Esophagus (tissue), 2 donors: ENCODE results near the gene ARHGAP26. TPM values are rescaled to one million over a fixed set of nuclear protein-coding genes. Genes with fewer than 3 reads are reported as not detected.

Source experiments
- H3K27ac ChIP-seq, 2 donors: one replicate each; pipeline ENCODE4 v1.5.1; 2013; ENCODE audit warnings: low read depth in 2 of 2, mild to moderate bottlenecking in 2 of 2, inconsistent platforms in 1 of 2, low read length in 1 of 2, moderate library complexity in 1 of 2
- H3K27me3 ChIP-seq, 2 donors: one replicate each; pipeline ENCODE4 v1.6.1; 2013; ENCODE audit warnings: low read length in 2 of 2, control low read depth in 1 of 2, mild to moderate bottlenecking in 1 of 2; ENCODE audit not compliant: insufficient read depth in 2 of 2, control insufficient read depth in 1 of 2
- H3K36me3 ChIP-seq, 2 donors: one replicate each; pipeline ENCODE4 v1.6.1; 2013; ENCODE audit warnings: low read length in 1 of 2; ENCODE audit not compliant: control insufficient read depth in 2 of 2, insufficient read depth in 2 of 2
- H3K4me1 ChIP-seq, 2 donors: one replicate each; pipeline ENCODE4 v1.6.1; 2013; ENCODE audit warnings: low read length in 1 of 2; ENCODE audit not compliant: control insufficient read depth in 2 of 2, insufficient read depth in 2 of 2
- H3K4me3 ChIP-seq, 2 donors: one replicate each; pipeline ENCODE4 v1.5.1; 2013; ENCODE audit warnings: low read length in 2 of 2, mild to moderate bottlenecking in 2 of 2, low read depth in 1 of 2, moderate library complexity in 1 of 2
- H3K9me3 ChIP-seq, 2 donors: one replicate each; pipeline ENCODE4 v1.6.1; 2013; ENCODE audit warnings: mild to moderate bottlenecking in 2 of 2, low read depth in 1 of 2, low read length in 1 of 2, moderate library complexity in 1 of 2; ENCODE audit not compliant: control insufficient read depth in 2 of 2, insufficient read depth in 1 of 2
- WGBS, 2 donors: extraction: QIAGEN DNeasy Blood & Tissue Kit; methylation state at CpG; one replicate each; pipeline ENCODE4 v1.1.7; 2013; 5-methylcytosine and 5-hydroxymethylcytosine counted together
- polyA plus RNA-seq, 2 donors: library from polyadenylated mRNA; stranded (reverse); fragments of 200-250 nt; gene quantifications; one replicate each; pipeline ENCODE4 v1.2.3, GENCODE V29; 2013
- donor health status: healthy with polysubstance abuse.
- donor health status: Bipolar disorder and iron deficiency.

ARHGAP26 gene
- polyA plus RNA-seq, 2 donors, result 3.1 to 3.6 TPM

- Histone ChIP-seq H3K27ac (no peak overlapping the region), H3K4me1 (peaks cover 0 to 2% of the 10 kb centered on the region in 2 donors), H3K36me3 (no peaks in the 10 kb centered on the region), H3K4me3 (no peak overlapping the region), H3K9me3 (no peaks in the 10 kb centered on the region), H3K27me3 (no peaks in the 10 kb centered on the region)
- WGBS, 2 donors, result 72 to 77% methylated on average over 2 of the region's 2 CpGs
These were observed 349.2 kb downstream of the ARHGAP26 start for GRCh38 chr5:143119291-143119769.

GRCh38 chr5:143119881-143120341, 349.7 kb downstream of the ARHGAP26 start:
- 71 to 78% methylated on average over 3 of the region's 3 CpGs for WGBS, 2 donors
- H3K27me3 ChIP-seq, result no peaks in the 10 kb centered on the region
- H3K36me3 ChIP-seq, result no peaks in the 10 kb centered on the region
- no peak overlapping the region for H3K4me3 ChIP-seq
- H3K4me1 ChIP-seq, result peaks cover 0 to 2% of the 10 kb centered on the region in 2 donors
- H3K27ac ChIP-seq, result no peak overlapping the region
- no peaks in the 10 kb centered on the region for H3K9me3 ChIP-seq

GRCh38 chr5:143120460-143121134, 350.4 kb downstream of the ARHGAP26 start:
- Histone ChIP-seq H3K36me3 (no peaks in the 10 kb centered on the region), H3K4me1 (peaks cover 0 to 2% of the 10 kb centered on the region in 2 donors), H3K27me3 (no peaks in the 10 kb centered on the region), H3K4me3 (no peak overlapping the region), H3K27ac (no peak overlapping the region), H3K9me3 (no peaks in the 10 kb centered on the region)
- 76 to 82% methylated on average over 5 of the region's 5 CpGs for WGBS, 2 donors

GRCh38 chr5:143121135-143121475, 350.9 kb downstream of the ARHGAP26 start:
- H3K27ac ChIP-seq, result no peak overlapping the region
- WGBS, 2 donors, result 83 to 92% methylated on average over 3 of the region's 3 CpGs
- no peaks in the 10 kb centered on the region for H3K9me3 ChIP-seq
- no peaks in the 10 kb centered on the region for H3K27me3 ChIP-seq
- no peak overlapping the region for H3K4me3 ChIP-seq
- H3K4me1 ChIP-seq, result peaks cover 0 to 2% of the 10 kb centered on the region in 2 donors
- no peaks in the 10 kb centered on the region for H3K36me3 ChIP-seq

GRCh38 chr5:143124593-143124992, 354.4 kb downstream of the ARHGAP26 start:
- Histone ChIP-seq H3K27ac (no peak overlapping the region), H3K4me1 (no peaks in the 10 kb centered on the region), H3K36me3 (no peaks in the 10 kb centered on the region), H3K27me3 (no peaks in the 10 kb centered on the region), H3K9me3 (no peaks in the 10 kb centered on the region), H3K4me3 (no peak overlapping the region)
- WGBS, 2 donors, result 92 to 95% methylated on average over 3 of the region's 3 CpGs

- H3K4me3 ChIP-seq, result no peak overlapping the region
- no peaks in the 10 kb centered on the region for H3K27me3 ChIP-seq
- no peaks in the 10 kb centered on the region for H3K36me3 ChIP-seq
- H3K4me1 ChIP-seq, result no peaks in the 10 kb centered on the region
- H3K9me3 ChIP-seq, result no peaks in the 10 kb centered on the region
- WGBS, 2 donors, result 81 to 84% methylated on average over 3 of the region's 3 CpGs
- H3K27ac ChIP-seq, result no peak overlapping the region
These were observed 356.2 kb downstream of the ARHGAP26 start for GRCh38 chr5:143126174-143127019.

- Histone ChIP-seq H3K27ac (peak overlapping the region in 1 of 2 donors; percentile 13), H3K4me1 (no peaks in the 10 kb centered on the region), H3K9me3 (no peaks in the 10 kb centered on the region), H3K4me3 (no peak overlapping the region), H3K36me3 (no peaks in the 10 kb centered on the region), H3K27me3 (no peaks in the 10 kb centered on the region)
- 72 to 79% methylated on average over 7 of the region's 7 CpGs for WGBS, 2 donors
These were observed 358.4 kb downstream of the ARHGAP26 start for GRCh38 chr5:143128412-143129071.

GRCh38 chr5:143129203-143129602, 359.0 kb downstream of the ARHGAP26 start:
- H3K9me3 ChIP-seq, result no peaks in the 10 kb centered on the region
- no peaks in the 10 kb centered on the region for H3K36me3 ChIP-seq
- H3K4me1 ChIP-seq, result peaks cover 0 to 4% of the 10 kb centered on the region in 2 donors
- no peaks in the 10 kb centered on the region for H3K27me3 ChIP-seq
- 93 to 95% methylated on average over 3 of the region's 3 CpGs for WGBS, 2 donors
- no peak overlapping the region for H3K4me3 ChIP-seq
- H3K27ac ChIP-seq, result no peak overlapping the region

- H3K27me3 ChIP-seq, result no peaks in the 10 kb centered on the region
- peaks cover 0 to 6% of the 10 kb centered on the region in 2 donors for H3K4me1 ChIP-seq
- no peaks in the 10 kb centered on the region for H3K9me3 ChIP-seq
- no peak overlapping the region for H3K4me3 ChIP-seq
- H3K36me3 ChIP-seq, result no peaks in the 10 kb centered on the region
- WGBS, 2 donors, result 86 to 93% methylated on average over 5 of the region's 5 CpGs
- no peak overlapping the region for H3K27ac ChIP-seq
These were observed 359.9 kb downstream of the ARHGAP26 start for GRCh38 chr5:143129910-143130612.
